KMS-11 (cell line): ENCODE measurements around the gene CCNO.
A peak's percentile ranks its signal among the peaks of the same experiment; 100 is the strongest.

ENCODE experiments used
- H2AFZ ChIP-seq: fragments of 200-600 bp; sonication (generic); 2 replicates; pipeline ENCODE4 v1.6.1; 2016; ENCODE audit warnings: antibody characterized with exemption, mixed run types, low read depth
- H3K27ac ChIP-seq: fragments of 200-600 bp; sonication (generic); 2 replicates; pipeline ENCODE4 v1.6.1; 2016; ENCODE audit warnings: mild to moderate bottlenecking, mixed run types
- H3K27me3 ChIP-seq: fragments of 200-600 bp; sonication (generic); 2 replicates; pipeline ENCODE4 v1.6.1; 2017; ENCODE audit warnings: mild to moderate bottlenecking, low read depth, mixed run types, moderate library complexity; ENCODE audit not compliant: insufficient read depth
- H3K36me3 ChIP-seq: fragments of 200-600 bp; sonication (generic); 2 replicates; pipeline ENCODE4 v1.6.1; 2017; ENCODE audit warnings: mild to moderate bottlenecking, mixed run types; ENCODE audit not compliant: insufficient read depth
- H3K4me1 ChIP-seq: fragments of 200-600 bp; sonication (generic); 2 replicates; pipeline ENCODE4 v1.6.1; 2016; ENCODE audit warnings: mild to moderate bottlenecking, low read depth, mixed run types; ENCODE audit not compliant: poor library complexity, severe bottlenecking
- H3K4me2 ChIP-seq: fragments of 200-600 bp; sonication (generic); 2 replicates; pipeline ENCODE4 v1.7.0; 2016; ENCODE audit warnings: mild to moderate bottlenecking, mixed run types
- H3K4me3 ChIP-seq: fragments of 200-600 bp; sonication (generic); IDR thresholded peaks from 2 replicates; pipeline ENCODE4 v1.6.1; 2017; ENCODE audit warnings: low read depth, low read length, mixed read lengths; ENCODE audit not compliant: insufficient read depth
- H3K79me2 ChIP-seq: fragments of 200-600 bp; sonication (generic); 2 replicates; pipeline ENCODE4 v1.6.1; 2016; ENCODE audit warnings: low read depth, mixed run types; ENCODE audit not compliant: insufficient read depth
- H3K9ac ChIP-seq: fragments of 200-600 bp; sonication (generic); 2 replicates; pipeline ENCODE4 v1.6.1; 2016; ENCODE audit warnings: mild to moderate bottlenecking, mixed run types
- H4K20me1 ChIP-seq: fragments of 200-600 bp; sonication (generic); 2 replicates; pipeline ENCODE4 v1.6.1; 2016; ENCODE audit warnings: mild to moderate bottlenecking, mixed run types; ENCODE audit not compliant: insufficient read depth
- CTCF ChIP-seq: fragments of 200-600 bp; sonication (generic); conservative IDR thresholded peaks from 2 replicates; pipeline ENCODE4 v1.6.1; 2017; ENCODE audit warnings: low read depth, mild to moderate bottlenecking, antibody characterized with exemption, low read length, moderate library complexity, mixed read lengths

Gene CCNO

DNA sequence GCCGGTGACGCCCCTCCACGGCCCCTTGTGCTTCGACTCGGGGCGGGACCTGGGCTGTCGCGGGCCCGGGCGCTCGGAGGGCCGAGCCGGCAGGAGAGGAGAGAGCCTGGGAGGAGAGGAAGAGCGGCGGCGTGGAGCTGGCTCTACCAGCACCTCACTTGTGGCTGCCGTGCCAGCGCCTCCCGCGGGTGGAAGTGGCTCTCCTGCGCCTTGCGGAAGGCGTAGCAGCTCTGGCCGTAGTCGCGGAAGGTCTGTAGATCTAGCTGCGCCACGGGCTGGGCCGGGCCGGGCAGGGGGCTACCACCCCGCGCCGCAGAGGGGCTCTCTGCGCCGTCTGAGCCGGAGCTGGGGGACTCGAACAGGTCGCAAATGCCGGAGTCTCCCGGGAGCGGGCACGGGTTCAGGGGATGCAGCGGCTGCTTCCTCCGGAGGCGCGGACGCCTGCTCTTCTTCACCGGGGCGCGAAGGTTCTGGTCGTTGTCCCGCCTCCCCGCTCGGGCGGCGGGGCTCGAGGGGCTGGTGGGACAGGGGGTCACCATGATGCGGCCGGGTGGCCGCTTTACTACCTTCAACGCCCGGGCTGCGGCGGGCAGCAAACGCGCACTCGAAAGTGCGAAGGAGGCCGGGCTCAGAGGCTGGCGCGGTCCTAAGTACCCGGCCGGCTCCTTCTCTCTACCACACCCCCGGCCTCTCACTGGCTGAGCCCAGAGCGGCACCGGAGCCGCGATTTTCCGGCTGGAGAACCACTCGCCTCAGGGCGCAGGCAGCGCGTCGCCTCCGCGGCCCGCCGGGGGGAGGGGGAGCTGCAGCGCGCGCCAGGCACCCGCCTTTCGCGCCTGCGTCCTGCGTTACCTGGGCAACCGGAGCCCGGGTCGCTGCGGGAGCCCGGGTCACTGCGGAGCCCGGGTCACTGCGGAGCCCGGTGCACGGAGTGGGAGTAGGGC, at the start of gene CCNO:
Gene CCNO (minus strand): TSS at position 624 of the 944 bp plus-strand sequence. CDS start 85 bp downstream, at position 539.
- H3K9ac ChIP-seq, result peak within 1 kb of the TSS; percentile 64
- no peaks in the 10 kb centered on the region for H3K27me3 ChIP-seq

GRCh38 chr5:55278778-55279177, 45.4 kb upstream of the CCNO start:
- no peaks in the 10 kb centered on the region for H3K4me1 ChIP-seq
- H3K27ac ChIP-seq, result no peak overlapping the region
- no peak overlapping the region for H3K4me3 ChIP-seq
- H3K27me3 ChIP-seq, result no peaks in the 10 kb centered on the region
- H3K9ac ChIP-seq, result no peak overlapping the region
- no peak overlapping the region for H3K4me2 ChIP-seq
- no peaks in the 10 kb centered on the region for H3K79me2 ChIP-seq
- H4K20me1 ChIP-seq, result no peaks in the 10 kb centered on the region
- TF ChIP-seq CTCF, result no peak
- no peak overlapping the region for H2AFZ ChIP-seq
- peaks cover 4% of the 10 kb centered on the region; the same call in 1 of the 2 replicates for H3K36me3 ChIP-seq

More for the DNA sequence above, at the start of gene CCNO:
- H3K4me3 ChIP-seq, result no peak within 1 kb of the TSS
- TF ChIP-seq CTCF, result no peak
- no peaks in the 10 kb centered on the region for H3K36me3 ChIP-seq
- no peaks in the 10 kb centered on the region for H4K20me1 ChIP-seq
- H3K4me2 ChIP-seq, result peak within 1 kb of the TSS; percentile 75
- H3K79me2 ChIP-seq, result no peaks in the 10 kb centered on the region; the same call in 1 of the 2 replicates
- peaks cover 13% of the 10 kb centered on the region for H3K4me1 ChIP-seq
- peak within 1 kb of the TSS; percentile 99 for H2AFZ ChIP-seq
- peak within 1 kb of the TSS; percentile 46 for H3K27ac ChIP-seq

DNA sequence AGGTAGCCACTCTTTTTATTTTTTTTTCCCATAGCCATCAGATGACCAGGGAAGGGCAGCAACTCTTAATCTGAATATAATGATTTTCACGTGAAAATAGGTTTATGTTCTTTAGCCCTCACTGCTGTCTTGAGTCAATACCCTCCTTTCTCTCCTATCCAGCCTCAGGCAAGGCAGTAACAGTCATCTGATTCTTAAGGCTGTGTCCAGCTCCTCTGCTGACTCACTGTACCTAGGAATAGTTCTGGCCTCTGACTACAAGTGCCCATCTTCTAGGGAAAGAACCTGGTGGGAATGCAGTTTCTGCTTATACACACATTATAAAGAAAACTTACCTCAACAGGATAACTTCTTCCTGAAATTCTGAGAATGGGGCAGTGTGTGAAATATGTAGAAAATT, 43.4 kb upstream of the CCNO start:
- peaks cover 4% of the 10 kb centered on the region for H3K36me3 ChIP-seq

GRCh38 chr5:55258339-55258738, 24.9 kb upstream of the CCNO start:
- Histone ChIP-seq H3K4me2 (no peak overlapping the region), H3K36me3 (peaks cover 8% of the 10 kb centered on the region; the same call in 1 of the 2 replicates), H3K27me3 (no peaks in the 10 kb centered on the region), H3K9ac (no peak overlapping the region), H4K20me1 (no peaks in the 10 kb centered on the region), H3K79me2 (no peaks in the 10 kb centered on the region), H3K4me1 (no peaks in the 10 kb centered on the region), H2AFZ (no peak overlapping the region), H3K4me3 (no peak overlapping the region), H3K27ac (no peak overlapping the region)
- TF ChIP-seq CTCF, result no peak

More for the DNA sequence above, 43.4 kb upstream of the CCNO start:
- Histone ChIP-seq H3K4me1 (no peaks in the 10 kb centered on the region), H3K27ac (no peak overlapping the region), H3K4me3 (no peak overlapping the region), H3K9ac (no peak overlapping the region), H3K27me3 (no peaks in the 10 kb centered on the region), H3K4me2 (no peak overlapping the region), H3K79me2 (no peaks in the 10 kb centered on the region), H4K20me1 (no peaks in the 10 kb centered on the region), H2AFZ (no peak overlapping the region)
- no peak for TF ChIP-seq CTCF
